ENCODE measurements around the gene MKRN1.
A peak's percentile ranks its signal among the peaks of the same experiment; 100 is the strongest.

Gene MKRN1

GRCh38 chr7:140479062-140479738, at the start of gene MKRN1:
MKRN1 (minus strand) TSS chr7:140479505; CDS start chr7:140479344, 161 bp downstream.
- peak within 1 kb of the TSS; percentile 92 for H3K27ac ChIP-seq (ENCODE audit: low read depth, low read length)
- H3K4me1 ChIP-seq (ENCODE audit: control insufficient read depth, insufficient read depth, low read length), result peaks cover 21% of the 10 kb centered on the region
- H3K36me3 ChIP-seq (ENCODE audit: control insufficient read depth, insufficient read depth, low read length), result peaks cover 3% of the 10 kb centered on the region; the same call in 1 of the 2 replicates
- no peaks in the 10 kb centered on the region for H3K27me3 ChIP-seq (ENCODE audit: control insufficient read depth, insufficient read depth, low read length)
- H3K4me3 ChIP-seq (ENCODE audit: low read depth, low read length), result peak within 1 kb of the TSS; percentile 97
- H3K9ac ChIP-seq (ENCODE audit: low read length), result peak within 1 kb of the TSS; percentile 95
- H3K9me3 ChIP-seq (ENCODE audit: control insufficient read depth, insufficient read depth, low read depth, low read length), result no peaks in the 10 kb centered on the region

DNA sequence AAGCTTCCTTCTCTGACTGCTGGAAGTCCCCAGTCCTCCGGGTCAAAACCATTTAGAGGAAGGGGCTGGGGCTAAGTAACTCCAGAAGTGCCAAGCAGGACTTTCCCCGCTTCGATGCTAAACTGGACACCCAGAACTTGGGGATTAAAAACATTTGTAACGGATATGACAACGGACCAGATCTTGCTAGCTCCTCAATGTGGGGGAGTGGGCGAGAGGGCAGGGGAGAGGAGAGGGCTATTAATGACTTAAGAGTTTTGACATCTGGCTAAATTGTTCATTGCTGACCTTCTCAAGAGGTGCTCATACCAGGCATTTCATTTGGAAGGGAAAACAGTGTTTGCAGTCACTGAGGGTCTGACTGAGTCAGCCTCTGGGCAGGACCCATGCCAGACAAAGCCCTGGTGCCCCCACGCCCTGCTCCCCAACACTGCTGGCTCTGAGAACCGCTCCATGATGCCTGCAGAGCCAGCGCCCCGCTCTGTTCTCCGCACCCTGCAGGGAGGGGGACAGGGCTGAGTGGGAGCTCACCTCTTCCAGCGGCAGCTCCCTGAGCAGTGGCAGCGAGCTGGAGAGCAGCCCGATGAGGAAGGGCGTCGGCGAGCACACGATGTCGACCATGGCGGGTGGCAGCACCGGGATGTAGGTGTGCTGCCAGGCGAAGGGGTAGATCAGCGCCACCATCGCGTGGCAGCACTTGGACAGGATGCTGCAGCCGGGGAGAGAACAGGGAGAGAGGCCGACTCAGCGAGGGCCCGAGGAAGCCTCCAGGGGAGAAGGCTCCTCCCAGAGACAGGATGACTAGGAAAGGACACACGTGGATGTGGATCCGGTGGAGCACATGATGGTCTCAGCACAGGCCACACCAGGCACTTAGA, 47.7 kb upstream of the MKRN1 start:
- no peaks in the 10 kb centered on the region for H3K27me3 ChIP-seq (ENCODE audit: control insufficient read depth, insufficient read depth, low read length)
- H3K36me3 ChIP-seq (ENCODE audit: control insufficient read depth, insufficient read depth, low read length), result no peaks in the 10 kb centered on the region
- H3K9ac ChIP-seq (ENCODE audit: low read length), result no peak overlapping the region
- H3K4me1 ChIP-seq (ENCODE audit: control insufficient read depth, insufficient read depth, low read length), result peaks cover 5% of the 10 kb centered on the region; the same call in 1 of the 2 replicates
- no peak overlapping the region for H3K4me3 ChIP-seq (ENCODE audit: low read depth, low read length)
- no peaks in the 10 kb centered on the region for H3K9me3 ChIP-seq (ENCODE audit: control insufficient read depth, insufficient read depth, low read depth, low read length)
- H3K27ac ChIP-seq (ENCODE audit: low read depth, low read length), result no peak overlapping the region

DNA sequence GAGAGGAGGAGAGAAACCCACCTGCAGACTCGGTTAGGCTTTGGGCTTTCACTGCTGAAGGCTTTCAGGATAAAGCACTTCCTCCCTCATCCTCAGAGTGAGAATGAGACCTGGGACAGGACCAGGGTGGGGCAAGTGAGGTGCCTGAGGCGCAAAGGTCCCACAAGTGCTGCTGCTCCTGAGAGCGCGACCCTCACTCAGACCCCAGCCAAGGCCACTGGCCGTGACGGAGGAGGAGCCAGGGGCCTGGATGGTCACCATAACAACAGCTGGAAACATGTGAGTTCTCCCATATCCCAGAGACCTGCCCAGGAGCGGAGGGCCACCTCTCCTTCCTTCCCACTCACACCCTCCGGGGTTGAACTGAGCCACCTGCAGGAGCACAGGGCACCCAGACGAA, 46.9 kb upstream of the MKRN1 start:
- Histone ChIP-seq H3K27ac (ENCODE audit: low read depth, low read length) (no peak overlapping the region), H3K27me3 (ENCODE audit: control insufficient read depth, insufficient read depth, low read length) (no peaks in the 10 kb centered on the region), H3K36me3 (ENCODE audit: control insufficient read depth, insufficient read depth, low read length) (peaks cover 5% of the 10 kb centered on the region; the same call in 1 of the 2 replicates), H3K4me1 (ENCODE audit: control insufficient read depth, insufficient read depth, low read length) (peaks cover 5% of the 10 kb centered on the region; the same call in 1 of the 2 replicates), H3K4me3 (ENCODE audit: low read depth, low read length) (no peak overlapping the region), H3K9ac (ENCODE audit: low read length) (no peak overlapping the region), H3K9me3 (ENCODE audit: control insufficient read depth, insufficient read depth, low read depth, low read length) (no peaks in the 10 kb centered on the region)

- no peak overlapping the region for H3K9ac ChIP-seq (ENCODE audit: low read length)
- no peak overlapping the region for H3K4me3 ChIP-seq (ENCODE audit: low read depth, low read length)
- no peaks in the 10 kb centered on the region for H3K27me3 ChIP-seq (ENCODE audit: control insufficient read depth, insufficient read depth, low read length)
- H3K27ac ChIP-seq (ENCODE audit: low read depth, low read length), result no peak overlapping the region
- no peaks in the 10 kb centered on the region for H3K9me3 ChIP-seq (ENCODE audit: control insufficient read depth, insufficient read depth, low read depth, low read length)
- H3K36me3 ChIP-seq (ENCODE audit: control insufficient read depth, insufficient read depth, low read length), result peaks cover 5% of the 10 kb centered on the region; the same call in 1 of the 2 replicates
- peaks cover 5% of the 10 kb centered on the region; the same call in 1 of the 2 replicates for H3K4me1 ChIP-seq (ENCODE audit: control insufficient read depth, insufficient read depth, low read length)
Observed at GRCh38 chr7:140525743-140526142, 46.4 kb upstream of the MKRN1 start.

DNA sequence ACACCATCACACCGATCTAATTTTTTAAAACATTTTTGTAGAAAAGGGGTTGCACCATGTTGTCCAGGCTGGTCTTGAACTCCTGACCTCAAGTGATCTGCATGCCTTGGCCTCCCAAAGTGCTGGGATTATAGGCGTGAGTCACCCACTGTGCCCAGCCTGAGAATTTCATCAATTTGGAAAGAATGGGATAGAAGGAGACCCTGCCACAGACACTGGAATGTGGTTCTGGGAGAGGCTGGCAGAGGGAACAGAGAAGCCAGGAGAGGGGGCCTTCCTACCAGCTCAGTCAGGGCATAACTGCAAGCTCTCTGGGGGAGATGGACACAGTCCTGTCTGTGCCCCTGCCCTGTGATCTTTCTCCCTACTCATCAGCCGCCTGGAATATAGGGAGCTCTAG, 42.1 kb upstream of the MKRN1 start:
- H3K4me3 ChIP-seq (ENCODE audit: low read depth, low read length), result no peak overlapping the region
- peaks cover 16% of the 10 kb centered on the region; the same call in 1 of the 2 replicates for H3K4me1 ChIP-seq (ENCODE audit: control insufficient read depth, insufficient read depth, low read length)
- H3K27ac ChIP-seq (ENCODE audit: low read depth, low read length), result no peak overlapping the region
- no peaks in the 10 kb centered on the region for H3K27me3 ChIP-seq (ENCODE audit: control insufficient read depth, insufficient read depth, low read length)
- no peak overlapping the region for H3K9ac ChIP-seq (ENCODE audit: low read length)
- peaks cover 5% of the 10 kb centered on the region; the same call in 1 of the 2 replicates for H3K36me3 ChIP-seq (ENCODE audit: control insufficient read depth, insufficient read depth, low read length)
- no peaks in the 10 kb centered on the region for H3K9me3 ChIP-seq (ENCODE audit: control insufficient read depth, insufficient read depth, low read depth, low read length)

GRCh38 chr7:140519007-140519399, 39.7 kb upstream of the MKRN1 start:
- Histone ChIP-seq H3K9me3 (ENCODE audit: control insufficient read depth, insufficient read depth, low read depth, low read length) (no peaks in the 10 kb centered on the region), H3K9ac (ENCODE audit: low read length) (peak overlapping the region; percentile 34), H3K4me3 (ENCODE audit: low read depth, low read length) (no peak overlapping the region), H3K36me3 (ENCODE audit: control insufficient read depth, insufficient read depth, low read length) (peaks cover 5% of the 10 kb centered on the region; the same call in 1 of the 2 replicates), H3K27ac (ENCODE audit: low read depth, low read length) (no peak overlapping the region; the same call in 1 of the 2 replicates), H3K27me3 (ENCODE audit: control insufficient read depth, insufficient read depth, low read length) (no peaks in the 10 kb centered on the region), H3K4me1 (ENCODE audit: control insufficient read depth, insufficient read depth, low read length) (peaks cover 15% of the 10 kb centered on the region; the same call in 1 of the 2 replicates)

- no peak overlapping the region; the same call in 1 of the 2 replicates for H3K27ac ChIP-seq (ENCODE audit: low read depth, low read length)
Observed at GRCh38 chr7:140518370-140519006, 39.2 kb upstream of the MKRN1 start.

GRCh38 chr7:140517546-140518369, 38.5 kb upstream of the MKRN1 start:
- Histone ChIP-seq H3K9ac (ENCODE audit: low read length) (no peak overlapping the region), H3K4me3 (ENCODE audit: low read depth, low read length) (no peak overlapping the region), H3K4me1 (ENCODE audit: control insufficient read depth, insufficient read depth, low read length) (peaks cover 15% of the 10 kb centered on the region; the same call in 1 of the 2 replicates), H3K27me3 (ENCODE audit: control insufficient read depth, insufficient read depth, low read length) (no peaks in the 10 kb centered on the region), H3K9me3 (ENCODE audit: control insufficient read depth, insufficient read depth, low read depth, low read length) (no peaks in the 10 kb centered on the region), H3K36me3 (ENCODE audit: control insufficient read depth, insufficient read depth, low read length) (peaks cover 5% of the 10 kb centered on the region; the same call in 1 of the 2 replicates), H3K27ac (ENCODE audit: low read depth, low read length) (no peak overlapping the region)

More at GRCh38 chr7:140518370-140519006, 39.2 kb upstream of the MKRN1 start:
- H3K4me1 ChIP-seq (ENCODE audit: control insufficient read depth, insufficient read depth, low read length), result peaks cover 15% of the 10 kb centered on the region; the same call in 1 of the 2 replicates
- H3K4me3 ChIP-seq (ENCODE audit: low read depth, low read length), result no peak overlapping the region
- H3K9ac ChIP-seq (ENCODE audit: low read length), result peak overlapping the region; percentile 34
- H3K36me3 ChIP-seq (ENCODE audit: control insufficient read depth, insufficient read depth, low read length), result peaks cover 5% of the 10 kb centered on the region; the same call in 1 of the 2 replicates
- no peaks in the 10 kb centered on the region for H3K9me3 ChIP-seq (ENCODE audit: control insufficient read depth, insufficient read depth, low read depth, low read length)
- no peaks in the 10 kb centered on the region for H3K27me3 ChIP-seq (ENCODE audit: control insufficient read depth, insufficient read depth, low read length)

DNA sequence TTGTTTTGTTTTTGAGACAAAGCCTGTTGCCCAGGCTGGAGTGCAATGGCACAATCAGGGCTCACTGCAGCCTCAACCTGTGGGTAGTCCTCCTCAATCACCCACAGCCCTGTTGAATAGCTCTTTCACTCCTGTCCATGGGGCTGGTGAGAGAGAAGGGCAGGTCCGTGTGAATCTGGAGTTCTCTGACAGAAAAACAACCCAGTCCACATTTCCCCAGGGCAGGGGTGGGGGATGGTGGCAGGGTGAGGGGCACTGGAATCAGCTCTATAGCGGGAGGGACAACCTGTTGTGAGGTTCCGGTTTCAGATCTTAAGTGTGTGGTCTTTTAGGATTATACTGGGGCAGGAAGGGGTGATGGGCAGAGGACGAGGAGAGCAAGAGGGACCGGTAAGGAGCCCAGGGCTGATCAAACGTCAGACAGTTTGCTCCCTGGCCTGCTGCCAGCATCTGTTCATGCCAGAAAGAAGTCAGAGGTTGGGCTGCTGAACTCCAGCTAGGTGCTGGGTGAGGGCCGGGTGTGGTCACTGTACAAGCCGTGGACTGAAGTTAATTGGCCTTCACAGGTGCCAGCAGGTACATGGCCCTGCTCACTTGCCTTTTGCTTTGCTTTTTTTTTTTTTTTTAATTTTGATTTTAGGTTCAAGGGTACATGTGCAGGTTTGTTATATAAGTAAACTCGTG, 33.2 kb upstream of the MKRN1 start:
- Histone ChIP-seq H3K36me3 (ENCODE audit: control insufficient read depth, insufficient read depth, low read length) (no peaks in the 10 kb centered on the region), H3K27ac (ENCODE audit: low read depth, low read length) (no peak overlapping the region)

More for the DNA sequence above, 33.2 kb upstream of the MKRN1 start:
- H3K4me1 ChIP-seq (ENCODE audit: control insufficient read depth, insufficient read depth, low read length), result peaks cover 6% of the 10 kb centered on the region; the same call in 1 of the 2 replicates
- H3K27me3 ChIP-seq (ENCODE audit: control insufficient read depth, insufficient read depth, low read length), result no peaks in the 10 kb centered on the region
- no peak overlapping the region for H3K9ac ChIP-seq (ENCODE audit: low read length)
- H3K9me3 ChIP-seq (ENCODE audit: control insufficient read depth, insufficient read depth, low read depth, low read length), result no peaks in the 10 kb centered on the region
- no peak overlapping the region for H3K4me3 ChIP-seq (ENCODE audit: low read depth, low read length)
